A673 (cell line): Measurements from ENCODE around the gene ZSWIM3.

ENCODE experiments used
- EZH2 ChIP-seq: fragments of 200-600 bp; sonication (generic); IDR thresholded peaks from 2 replicates; pipeline ENCODE4 v1.6.1; 2017; ENCODE audit warnings: borderline replicate concordance, low read depth, mild to moderate bottlenecking, mixed read lengths, antibody characterized with exemption, low read length; ENCODE audit not compliant: poor library complexity, severe bottlenecking
- TF ChIP-seq, protein P1 (sequence below): fragments of 300-800, 200-600 bp; sonication (generic); conservative IDR thresholded peaks from 2 replicates; pipeline ENCODE4 v1.5.1; 2017; ENCODE audit warnings: low read depth, mild to moderate bottlenecking, antibody characterized with exemption, low read length, moderate library complexity, mixed read lengths

DNA sequence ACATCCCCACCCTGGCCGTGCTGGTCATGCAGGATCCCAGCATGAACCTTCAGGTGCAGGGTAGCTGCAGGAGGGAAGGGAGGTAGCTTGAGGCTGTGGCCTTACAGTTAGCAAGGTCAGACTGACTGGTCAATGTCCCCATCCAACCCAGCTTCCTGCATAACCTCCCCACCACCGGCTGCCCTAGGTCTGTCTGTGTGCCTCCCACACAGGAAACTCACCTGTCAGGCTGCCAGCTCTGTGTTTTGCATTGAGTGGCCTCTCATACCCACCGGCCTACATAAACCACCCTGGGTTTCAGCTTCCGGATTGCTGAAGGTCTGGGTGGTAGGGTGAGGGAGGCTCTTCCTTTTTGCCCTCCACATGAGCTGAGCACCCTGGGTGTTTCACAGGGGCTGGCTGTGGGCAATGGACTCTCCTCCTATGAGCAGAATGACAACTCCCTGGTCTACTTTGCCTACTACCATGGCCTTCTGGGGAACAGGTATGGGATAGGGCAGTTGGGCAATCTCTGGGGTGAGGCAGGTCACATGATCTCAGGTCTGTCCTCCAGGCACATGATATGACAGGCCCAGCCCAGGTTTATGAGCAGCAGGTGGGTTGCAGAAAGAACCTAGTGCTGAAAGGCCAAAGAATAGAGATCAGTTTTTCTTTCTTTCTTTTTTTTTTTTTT lies 35.5 kb downstream of the ZSWIM3 start:
- TF ChIP-seq, protein P1, sequence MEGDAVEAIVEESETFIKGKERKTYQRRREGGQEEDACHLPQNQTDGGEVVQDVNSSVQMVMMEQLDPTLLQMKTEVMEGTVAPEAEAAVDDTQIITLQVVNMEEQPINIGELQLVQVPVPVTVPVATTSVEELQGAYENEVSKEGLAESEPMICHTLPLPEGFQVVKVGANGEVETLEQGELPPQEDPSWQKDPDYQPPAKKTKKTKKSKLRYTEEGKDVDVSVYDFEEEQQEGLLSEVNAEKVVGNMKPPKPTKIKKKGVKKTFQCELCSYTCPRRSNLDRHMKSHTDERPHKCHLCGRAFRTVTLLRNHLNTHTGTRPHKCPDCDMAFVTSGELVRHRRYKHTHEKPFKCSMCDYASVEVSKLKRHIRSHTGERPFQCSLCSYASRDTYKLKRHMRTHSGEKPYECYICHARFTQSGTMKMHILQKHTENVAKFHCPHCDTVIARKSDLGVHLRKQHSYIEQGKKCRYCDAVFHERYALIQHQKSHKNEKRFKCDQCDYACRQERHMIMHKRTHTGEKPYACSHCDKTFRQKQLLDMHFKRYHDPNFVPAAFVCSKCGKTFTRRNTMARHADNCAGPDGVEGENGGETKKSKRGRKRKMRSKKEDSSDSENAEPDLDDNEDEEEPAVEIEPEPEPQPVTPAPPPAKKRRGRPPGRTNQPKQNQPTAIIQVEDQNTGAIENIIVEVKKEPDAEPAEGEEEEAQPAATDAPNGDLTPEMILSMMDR: no peak
- no peak for TF ChIP-seq EZH2
